GM12878 (cell line): Measurements from ENCODE around the gene PMIS2. TPM values are rescaled to one million over a fixed set of nuclear protein-coding genes. Genes with fewer than 3 reads are reported as not detected.

ENCODE experiments used
- ATAC-seq: fragments of 200-7000 bp; cut with Tn5 transposase; 3 replicates; pipeline ENCODE4 v1.9.1; 2020; ENCODE audit warnings: mild to moderate bottlenecking, moderate library complexity
- BruUV-seq: library from RNA; stranded (reverse); fragments of 400-500 nt; replicated peaks from 2 replicates; lab custom pipeline; 2021; lab: Mats Ljungman, UMichigan
- CTCF ChIA-PET: fragments of 300-600 bp; sonication (Branson Sonifier 250); formaldehyde crosslinking; extraction: SDS; loops from one replicate; lab custom pipeline; 2021; ENCODE audit warnings: inconsistent platforms; lab: Yijun Ruan, JAX
- POLR2A ChIA-PET: fragments of 350-600 bp; formaldehyde crosslinking; extraction: SDS; loops from one replicate; lab custom pipeline; 2021; ENCODE audit warnings: inconsistent platforms; lab: Charles Lee
- RAD21 ChIA-PET: fragments of 300-600 bp; sonication (Branson Sonifier 250); formaldehyde crosslinking; loops from one replicate; lab custom pipeline; 2023; ENCODE audit warnings: antibody characterized with exemption; ENCODE audit not compliant: unreplicated experiment; lab: Charles Lee
- SMC1A ChIA-PET: fragments of 300-600 bp; sonication (Branson Sonifier 250); formaldehyde crosslinking; loops from one replicate; lab custom pipeline; 2023; ENCODE audit not compliant: unreplicated experiment, uncharacterized antibody; lab: Charles Lee
- DNase-seq: peaks from one replicate; pipeline ENCODE4 v3.0.0-alpha.2; 2011; ENCODE audit warnings: low read depth, low spot score
- FAIRE-seq: peaks from 3 replicates; lab custom pipeline; 2011; peaks lifted over from hg19 to GRCh38; lab: Jason Lieb, UNC
- H2AFZ ChIP-seq: 2 replicates; pipeline ENCODE4 v1.6.0; 2011; ENCODE audit warnings: low read depth, low read length, control low read depth; ENCODE audit not compliant: control insufficient read depth
- H3K27ac ChIP-seq: 2 replicates; pipeline ENCODE4 v1.5.1; 2011; ENCODE audit warnings: control low read depth; ENCODE audit not compliant: control insufficient read depth, insufficient read depth
- H3K27me3 ChIP-seq, 2 experiments: replicated peaks in 1 of 2; 2 replicates each; pipeline versions ENCODE4 v1.6.0 to v1.6.1; 2011; ENCODE audit warnings: low read length in 1 of 2; ENCODE audit not compliant: control insufficient read depth in 2 of 2, insufficient read depth in 2 of 2
- H3K36me3 ChIP-seq, 2 experiments: 2 replicates each; pipeline ENCODE4 v1.5.1; 2011; ENCODE audit warnings: low read length in 1 of 2; ENCODE audit not compliant: control insufficient read depth in 2 of 2, insufficient read depth in 2 of 2
- H3K4me1 ChIP-seq: 2 replicates; pipeline ENCODE4 v1.6.1; 2011; ENCODE audit warnings: mild to moderate bottlenecking, low read length, moderate library complexity, mixed read lengths; ENCODE audit not compliant: control insufficient read depth, insufficient read depth
- H3K4me2 ChIP-seq: 2 replicates; pipeline ENCODE4 v1.6.0; 2011; ENCODE audit warnings: control low read depth; ENCODE audit not compliant: control insufficient read depth, insufficient read depth
- H3K4me3 ChIP-seq: fragments of 200-600 bp; sonication (generic); 2 replicates; pipeline ENCODE4 v1.5.1; 2016
- H3K79me2 ChIP-seq: 2 replicates; pipeline ENCODE4 v1.6.0; 2011; ENCODE audit warnings: low read length; ENCODE audit not compliant: control insufficient read depth, insufficient read depth
- H3K9ac ChIP-seq: 2 replicates; pipeline ENCODE4 v1.8.0; 2011; ENCODE audit warnings: low read length, control low read depth, mixed read lengths; ENCODE audit not compliant: control insufficient read depth, insufficient read depth
- H3K9me3 ChIP-seq: replicated peaks from 3 replicates; pipeline ENCODE4 v1.5.1; 2011; ENCODE audit warnings: mild to moderate bottlenecking, low read length; ENCODE audit not compliant: control insufficient read depth, insufficient read depth
- H4K20me1 ChIP-seq: 2 replicates; pipeline ENCODE4 v1.6.0; 2011; ENCODE audit not compliant: control insufficient read depth, insufficient read depth
- DPF2 ChIP-seq: fragments of 450-650 bp; IDR thresholded peaks from 2 replicates; pipeline ENCODE4 v1.6.1; 2017; ENCODE audit warnings: mild to moderate bottlenecking
- IKZF1 ChIP-seq: fragments of 450-650 bp; conservative IDR thresholded peaks from 2 replicates; pipeline ENCODE4 v1.6.1; 2017; ENCODE audit warnings: antibody characterized with exemption, mild to moderate bottlenecking
- MYB ChIP-seq: fragments of 150-350 bp; IDR thresholded peaks from 2 replicates; pipeline ENCODE4 v1.6.1; 2014; ENCODE audit warnings: mild to moderate bottlenecking, low read depth, low read length, borderline replicate concordance
- NFYB ChIP-seq: IDR thresholded peaks from 2 replicates; pipeline ENCODE4 v1.6.1; 2011; ENCODE audit warnings: low read depth, mild to moderate bottlenecking, low read length, improper control_type of control experiment, moderate library complexity; ENCODE audit not compliant: insufficient read depth
- PBX3 ChIP-seq: IDR thresholded peaks from 2 replicates; pipeline ENCODE4 v1.6.1; 2011; ENCODE audit warnings: mild to moderate bottlenecking, low read depth, low read length, moderate library complexity; ENCODE audit not compliant: insufficient replicate concordance
- REST ChIP-seq: IDR thresholded peaks from 2 replicates; pipeline ENCODE4 v1.6.1; 2012; ENCODE audit warnings: mild to moderate bottlenecking, low read depth, low read length
- RUNX3 ChIP-seq: IDR thresholded peaks from 2 replicates; pipeline ENCODE4 v1.6.1; 2012; ENCODE audit warnings: low read length, inconsistent platforms
- WGBS: methylation state at CpG from one replicate; pipeline ENCODE4 v1.1.6; 2016; ENCODE audit warnings: low lambda C conversion rate; ENCODE audit not compliant: insufficient replicate concordance, insufficient coverage; ENCODE audit errors: missing lambda C conversion rate; 5-methylcytosine and 5-hydroxymethylcytosine counted together
- in situ Hi-C: fragments of 300-500 bp; cut with MboI; formaldehyde crosslinking; loops from 9 replicates; pipeline ENCODE4 v1.14.3; 2018; ENCODE audit warnings: mixed read lengths
- intact Hi-C: fragments of 100-400 bp; cut with micrococcal nuclease; formaldehyde crosslinking; loops from one replicate; pipeline ENCODE4 v1.14.2; 2022; ENCODE audit not compliant: unreplicated experiment
- polyA plus RNA-seq, 11 experiments: library from polyadenylated mRNA; depleted of rRNA in 4 of 11; unstranded in 6 of 11; stranded (reverse) in 5 of 11; fragments of >200 nt; fragmentation: Nextera tagmentation in 4 of 11; fragmentation: Illumina TruSeq in 1 of 11; extraction: Ambion mirVana in 4 of 11; extraction: Trizol in 1 of 11; gene quantifications; 1 replicate in 1 of 11; 2 replicates in 10 of 11; pipeline versions ENCODE4 v1.2.1 to v1.2.3, GENCODE V29; 2011 to 2016; ENCODE audit warnings: inconsistent platforms in 2 of 11, missing spikeins in 2 of 11, low read depth in 1 of 11
- total RNA-seq, 4 experiments: library from RNA; depleted of rRNA in 3 of 4; stranded (reverse); fragments of >200 nt in 3 of 4; fragmentation: Illumina TruSeq in 1 of 4; extraction: Trizol in 1 of 4; gene quantifications; 2 replicates each; pipeline versions ENCODE4 v1.2.1 to v1.2.3, GENCODE V29; 2013 to 2021

PMIS2 gene
- total and polyA plus RNA-seq, 10 of the 15 experiments (the other 5 are each of a cell fraction or from before 2014, with no cell fraction given) = not detected

- SMC1A ChIA-PET = interaction anchor here (1.1 kb wide), 1 partner anchor 46 kb away, joined by 3 read pairs; no protein-coding TSS in a partner anchor
- POLR2A ChIA-PET = interaction anchor here (1.0 kb wide), 1 partner anchor 90 kb away, joined by 3 read pairs; the partner anchor contains the start of gene COX6B1
- intact Hi-C loops (no loop called here), in situ Hi-C loops (no loop called here)
- H2AFZ ChIP-seq = no peak overlapping the region
- H3K27ac ChIP-seq = no peak overlapping the region
- H3K9ac ChIP-seq = no peak overlapping the region
- H3K4me1 ChIP-seq = peaks cover 30% of the 10 kb centered on the region
- FAIRE-seq = no peak
- RAD21 ChIA-PET = interaction anchor here (0.6 kb wide), 1 partner anchor 35 kb away, joined by 3 read pairs; no protein-coding TSS in a partner anchor
- peak overlapping the region; percentile 36; the same call in 1 of the 2 replicates for H3K4me3 ChIP-seq
- TF ChIP-seq REST (no peak), DPF2 (0 out of 2 replicates have a peak, but pooled peaks have one; percentile 15), RUNX3 (peak; percentile 76), PBX3 (peak; percentile 13), NFYB (no peak), IKZF1 (0 out of 2 replicates have a peak, but pooled peaks have one; percentile 3), MYB (no peak)
- H4K20me1 ChIP-seq = no peaks in the 10 kb centered on the region
- CTCF ChIA-PET = interaction anchor here (0.6 to 2.6 kb wide), 4 partner anchors 10 to 143 kb away, joined by 3 to 17 read pairs (median 4); no protein-coding TSS in a partner anchor
- 51% methylated on average over 48 of the region's 53 CpGs for WGBS
- peak; percentile 34 for ATAC-seq
- DNase-seq = no peak
- no TSS peak for BruUV-seq
- no peaks in the 10 kb centered on the region; a peak in 2 of 4 replicates for H3K27me3 ChIP-seq
- H3K4me2 ChIP-seq = peak overlapping the region; percentile 90
- H3K79me2 ChIP-seq = no peaks in the 10 kb centered on the region
- H3K36me3 ChIP-seq = no peaks in the 10 kb centered on the region; a peak in 1 of 4 replicates
- H3K9me3 ChIP-seq = no peaks in the 10 kb centered on the region; the same call in 2 of the 3 replicates
Observed at GRCh38 chr19:35558400-35559280, 27.3 kb upstream of the PMIS2 start.
